Spleen (tissue), 11 donors: ENCODE data around the gene RNF26. TPM values are rescaled to one million over a fixed set of nuclear protein-coding genes. Genes with fewer than 3 reads are reported as not detected.

Source experiments
- DNase-seq: peaks from one replicate; pipeline ENCODE4 v3.0.0-alpha.2; 2020
- H3K27ac ChIP-seq, 8 donors: fragments of 200-600 bp; sonication (generic) in 7 of 8; 1 replicate in 4 of 8; 2 replicates in 4 of 8; pipeline versions ENCODE4 v1.5.0 to v1.8.0; 2016 to 2021; ENCODE audit warnings: inconsistent platforms in 4 of 8, mild to moderate bottlenecking in 4 of 8, moderate library complexity in 1 of 8
- H3K27me3 ChIP-seq, 7 donors: fragments of 200-600 bp; sonication (generic) in 6 of 7; replicated peaks in 1 of 7; 1 replicate in 4 of 7; 2 replicates in 3 of 7; pipeline versions ENCODE4 v1.5.0 to v1.8.0; 2016 to 2021; ENCODE audit warnings: inconsistent platforms in 3 of 7, mild to moderate bottlenecking in 1 of 7
- H3K36me3 ChIP-seq, 6 donors: fragments of 200-600 bp; sonication (generic) in 5 of 6; 1 replicate in 4 of 6; 2 replicates in 2 of 6; pipeline versions ENCODE4 v1.5.0 to v1.8.0; 2016 to 2021; ENCODE audit warnings: inconsistent platforms in 2 of 6
- H3K4me1 ChIP-seq, 6 donors: fragments of 200-600 bp; sonication (generic) in 5 of 6; 1 replicate in 3 of 6; 2 replicates in 3 of 6; pipeline versions ENCODE4 v1.5.0 to v1.8.0; 2016 to 2021; ENCODE audit warnings: inconsistent platforms in 3 of 6
- H3K4me3 ChIP-seq, 8 donors: fragments of 200-600 bp; sonication (generic) in 7 of 8; 1 replicate in 4 of 8; 2 replicates in 4 of 8; pipeline versions ENCODE4 v1.5.0 to v1.8.0; 2016 to 2021; ENCODE audit warnings: inconsistent platforms in 4 of 8, mild to moderate bottlenecking in 4 of 8, moderate library complexity in 2 of 8
- H3K9me3 ChIP-seq, 8 donors: fragments of 200-600 bp; sonication (generic) in 7 of 8; 1 replicate in 4 of 8; 2 replicates in 4 of 8; pipeline versions ENCODE4 v1.5.0 to v1.8.0; 2016 to 2021; ENCODE audit warnings: inconsistent platforms in 4 of 8
- POLR2A ChIP-seq, 3 donors: fragments of 450-650 bp; IDR thresholded peaks; one replicate each; pipeline ENCODE4 v1.5.1; 2017; ENCODE audit warnings: antibody characterized with exemption in 3 of 3, mild to moderate bottlenecking in 1 of 3
- POLR2AphosphoS5 ChIP-seq, 3 donors: sonication (generic); formaldehyde crosslinking; IDR thresholded peaks; one replicate each; pipeline ENCODE4 v1.5.1; 2017; ENCODE audit warnings: antibody characterized with exemption in 3 of 3
- WGBS, 5 donors: extraction: QIAGEN DNeasy Blood & Tissue Kit in 3 of 5; methylation state at CpG; one replicate each; pipeline versions ENCODE4 v1.1.5 to v1.1.7; 2013 to 2018; 5-methylcytosine and 5-hydroxymethylcytosine counted together
- intact Hi-C: fragments of 100-400 bp; cut with DNase I; formaldehyde crosslinking; loops from one replicate; pipeline ENCODE4 v1.15.0; 2023; ENCODE audit warnings: low total_unique reads
- polyA plus RNA-seq, 3 donors: library from polyadenylated mRNA; stranded (reverse); fragments of 200-250 nt; gene quantifications; one replicate each; pipeline ENCODE4 v1.2.1, GENCODE V29; 2013
- total RNA-seq, 7 donors: library from RNA; depleted of rRNA in 3 of 7; stranded (reverse); fragments of >200 nt in 3 of 7; fragmentation: NEBNext Ultra II Directional in 4 of 7; extraction: Animal tissue kit (Norgen Biotek cat#: 25700) in 4 of 7; gene quantifications; one replicate each; pipeline versions ENCODE4 v1.1.0 to v1.2.1, GENCODE V29; 2016 to 2021
- TF ChIP-seq, protein P1 (sequence below), 11 experiments: fragments of 200-600 bp in 7 of 11; fragments of 450-650 bp in 4 of 11; sonication (generic) in 4 of 11; IDR thresholded peaks in 8 of 11; conservative IDR thresholded peaks in 3 of 11; 1 replicate in 7 of 11; 2 replicates in 4 of 11; pipeline versions ENCODE4 v1.4.0 to v1.8.0; 2016 to 2021; ENCODE audit warnings: antibody characterized with exemption in 11 of 11, inconsistent platforms in 4 of 11, mild to moderate bottlenecking in 1 of 11
- donor health status: healthy with polysubstance abuse.
- donor health status: DM: no; HTN: no; CAD: no; lungs with moderate emphysema.
- donor health status: DM: no; HTN: no; CAD: no.
- donor health status: Bipolar disorder and iron deficiency.
- donor health status: healthy.
- donor health status: DM: no; HTN: no; CAD: no.
- donor health status: DM: yes; HTN: yes; CAD: no.

The RNF26 gene
- total and polyA plus RNA-seq, 10 donors: 8.6 to 18.2 (median 15.0) TPM

DNA sequence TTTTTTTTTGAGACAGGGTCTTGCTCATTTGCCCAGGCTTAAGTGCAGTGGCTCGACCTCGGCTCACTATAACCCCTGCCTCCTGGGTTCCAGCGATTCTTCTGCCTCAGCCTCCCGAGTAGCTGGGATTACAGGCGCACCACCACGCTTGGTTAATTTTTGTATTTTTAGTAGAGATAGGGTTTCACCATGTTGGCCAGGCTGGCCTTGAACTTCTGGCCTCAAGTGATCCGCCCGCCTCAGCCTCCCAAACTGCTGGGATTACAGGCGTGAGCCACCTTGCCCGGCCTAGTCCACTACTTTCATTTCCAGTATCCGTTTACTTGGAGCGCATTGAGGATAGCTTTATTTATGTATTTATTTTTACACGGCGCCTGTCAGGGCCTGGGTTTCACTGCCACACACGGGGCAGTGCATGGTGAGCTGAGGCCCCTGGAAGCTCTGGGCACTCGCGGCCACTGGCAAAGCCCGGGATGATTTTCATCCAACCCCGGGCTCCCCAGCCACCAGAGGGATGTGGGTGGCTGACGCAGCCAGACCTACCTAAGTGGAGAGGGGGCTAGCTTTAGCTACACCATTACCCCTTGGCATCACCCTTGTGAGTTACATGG, 11.3 kb upstream of the RNF26 start:
- H3K27me3 ChIP-seq: peaks cover 0 to 40% (median 3%) of the 10 kb centered on the region in 7 donors
- H3K4me1 ChIP-seq: peaks cover 12 to 58% (median 49%) of the 10 kb centered on the region in 6 donors
- WGBS, 5 donors: 82 to 90% (median 86%) methylated on average over 18 to 20 of the region's 20 CpGs
- DNase-seq: no peak
- no peak overlapping the region for H3K4me3 ChIP-seq
- TF ChIP-seq, protein P1, sequence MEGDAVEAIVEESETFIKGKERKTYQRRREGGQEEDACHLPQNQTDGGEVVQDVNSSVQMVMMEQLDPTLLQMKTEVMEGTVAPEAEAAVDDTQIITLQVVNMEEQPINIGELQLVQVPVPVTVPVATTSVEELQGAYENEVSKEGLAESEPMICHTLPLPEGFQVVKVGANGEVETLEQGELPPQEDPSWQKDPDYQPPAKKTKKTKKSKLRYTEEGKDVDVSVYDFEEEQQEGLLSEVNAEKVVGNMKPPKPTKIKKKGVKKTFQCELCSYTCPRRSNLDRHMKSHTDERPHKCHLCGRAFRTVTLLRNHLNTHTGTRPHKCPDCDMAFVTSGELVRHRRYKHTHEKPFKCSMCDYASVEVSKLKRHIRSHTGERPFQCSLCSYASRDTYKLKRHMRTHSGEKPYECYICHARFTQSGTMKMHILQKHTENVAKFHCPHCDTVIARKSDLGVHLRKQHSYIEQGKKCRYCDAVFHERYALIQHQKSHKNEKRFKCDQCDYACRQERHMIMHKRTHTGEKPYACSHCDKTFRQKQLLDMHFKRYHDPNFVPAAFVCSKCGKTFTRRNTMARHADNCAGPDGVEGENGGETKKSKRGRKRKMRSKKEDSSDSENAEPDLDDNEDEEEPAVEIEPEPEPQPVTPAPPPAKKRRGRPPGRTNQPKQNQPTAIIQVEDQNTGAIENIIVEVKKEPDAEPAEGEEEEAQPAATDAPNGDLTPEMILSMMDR (IDR thresholded peaks at IDR 0.05 in 8 of 11, conservative IDR thresholded peaks at IDR 0.05 in 3 of 11): no peak
- TF ChIP-seq POLR2AphosphoS5 (IDR thresholded peaks at IDR 0.05) (no peak), POLR2A (IDR thresholded peaks at IDR 0.05) (no peak)
- H3K27ac ChIP-seq: no peak overlapping the region
- intact Hi-C loops: no loop called here
- H3K36me3 ChIP-seq: no peaks in the 10 kb centered on the region
- no peaks in the 10 kb centered on the region for H3K9me3 ChIP-seq

DNA sequence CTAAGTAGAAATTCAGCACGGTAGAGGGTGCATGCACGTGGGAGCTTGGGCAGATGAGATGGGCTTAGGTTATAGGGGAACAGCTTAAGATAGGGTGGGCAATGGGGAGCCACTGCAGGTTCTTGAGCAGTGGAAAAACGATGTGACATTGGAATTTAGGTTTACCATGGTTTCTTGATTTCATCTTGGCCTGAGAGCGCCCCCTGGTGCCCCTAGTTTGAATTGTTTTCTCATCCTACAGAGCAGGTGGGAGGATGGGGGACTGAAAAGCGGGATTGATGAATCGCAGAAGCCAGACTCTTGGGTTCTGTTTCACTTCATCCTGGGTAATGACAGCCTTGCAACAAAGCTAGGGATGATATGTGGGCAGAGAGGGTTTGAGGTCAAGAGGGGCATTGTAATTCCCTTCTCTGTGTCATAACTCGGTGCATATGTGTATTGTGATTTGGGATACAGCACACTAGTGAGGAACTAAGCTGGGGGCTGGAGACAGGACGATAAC, 10.7 kb upstream of the RNF26 start:
- no peak for DNase-seq
- H3K4me3 ChIP-seq: no peak overlapping the region
- intact Hi-C loops: no loop called here
- TF ChIP-seq, protein P1 (IDR thresholded peaks at IDR 0.05 in 8 of 11, conservative IDR thresholded peaks at IDR 0.05 in 3 of 11): peak; percentile 67 to 88 (median 80)
- TF ChIP-seq POLR2AphosphoS5 (IDR thresholded peaks at IDR 0.05): no peak
- no peak for TF ChIP-seq POLR2A (IDR thresholded peaks at IDR 0.05)
- H3K27me3 ChIP-seq: peaks cover 0 to 34% (median 3%) of the 10 kb centered on the region in 7 donors
- H3K9me3 ChIP-seq: no peaks in the 10 kb centered on the region
- no peaks in the 10 kb centered on the region for H3K36me3 ChIP-seq
- WGBS, 5 donors: 20 to 30% (median 23%) methylated on average over 8 of the region's 8 CpGs
- H3K27ac ChIP-seq: no peak overlapping the region
- peaks cover 8 to 53% (median 44%) of the 10 kb centered on the region in 6 donors for H3K4me1 ChIP-seq

DNA sequence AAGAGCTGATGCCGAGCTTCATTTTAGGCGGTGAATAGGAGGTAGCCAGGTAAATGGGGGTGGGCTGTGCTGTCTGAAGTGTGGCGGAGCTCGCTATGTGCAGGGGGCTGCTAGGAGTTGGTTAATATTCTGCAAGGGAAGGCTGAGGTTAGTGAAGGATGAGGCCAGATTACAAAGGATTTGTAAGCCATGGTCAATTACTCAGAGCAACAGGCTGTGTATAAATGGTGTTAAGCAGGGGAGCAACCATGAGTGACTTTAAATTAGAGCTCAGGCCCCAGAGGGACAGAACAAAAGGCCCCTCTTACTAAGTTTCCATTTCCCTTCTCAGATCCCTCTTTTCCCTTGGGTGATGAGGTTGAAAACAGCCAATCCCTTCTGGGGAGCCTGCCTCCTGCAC, 10.1 kb upstream of the RNF26 start:
- H3K27me3 ChIP-seq: peaks cover 0 to 28% (median 3%) of the 10 kb centered on the region in 7 donors
- no peaks in the 10 kb centered on the region for H3K36me3 ChIP-seq
- TF ChIP-seq POLR2AphosphoS5 (IDR thresholded peaks at IDR 0.05) (no peak), POLR2A (IDR thresholded peaks at IDR 0.05) (no peak)
- TF ChIP-seq, protein P1 (IDR thresholded peaks at IDR 0.05 in 8 of 11, conservative IDR thresholded peaks at IDR 0.05 in 3 of 11): no peak
- DNase-seq: no peak
- no peaks in the 10 kb centered on the region for H3K9me3 ChIP-seq
- WGBS, 5 donors: 49 to 74% (median 67%) methylated on average over 4 of the region's 4 CpGs
- H3K4me1 ChIP-seq: peaks cover 6 to 47% (median 38%) of the 10 kb centered on the region in 6 donors
- no peak overlapping the region for H3K27ac ChIP-seq
- no peak overlapping the region for H3K4me3 ChIP-seq
- intact Hi-C loops: no loop called here

DNA sequence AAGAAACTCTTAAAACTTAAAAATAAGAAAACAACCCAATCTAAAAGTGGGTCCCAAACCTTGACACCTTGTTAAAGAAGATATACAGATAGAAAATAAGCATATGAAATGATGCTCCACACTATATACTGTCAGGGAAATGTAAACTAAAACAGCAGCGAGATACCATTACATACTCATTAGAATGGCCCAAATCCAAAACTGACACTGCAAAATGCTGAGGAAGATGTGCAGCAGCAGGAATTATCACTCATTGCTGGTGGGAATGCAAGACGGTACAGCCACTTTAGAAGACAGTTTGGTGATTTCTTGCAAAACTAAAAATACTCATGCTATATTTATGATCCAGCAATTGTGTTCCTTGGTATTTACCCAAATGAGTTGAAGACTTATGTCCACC, 5.0 kb upstream of the RNF26 start:
- Histone ChIP-seq H3K36me3 (no peaks in the 10 kb centered on the region), H3K27ac (no peak overlapping the region), H3K4me3 (no peak overlapping the region), H3K9me3 (no peaks in the 10 kb centered on the region), H3K4me1 (peaks cover 3 to 21% (median 10%) of the 10 kb centered on the region in 6 donors), H3K27me3 (no peaks in the 10 kb centered on the region)
- no peak for DNase-seq
- intact Hi-C loops: no loop called here
- 78 to 90% (median 89%) methylated on average over 2 of the region's 2 CpGs for WGBS, 5 donors
- TF ChIP-seq POLR2A (IDR thresholded peaks at IDR 0.05) (no peak), POLR2AphosphoS5 (IDR thresholded peaks at IDR 0.05) (no peak)
- TF ChIP-seq, protein P1 (IDR thresholded peaks at IDR 0.05 in 8 of 11, conservative IDR thresholded peaks at IDR 0.05 in 3 of 11): no peak
